ENCODE data around the gene MBNL2.

DNA sequence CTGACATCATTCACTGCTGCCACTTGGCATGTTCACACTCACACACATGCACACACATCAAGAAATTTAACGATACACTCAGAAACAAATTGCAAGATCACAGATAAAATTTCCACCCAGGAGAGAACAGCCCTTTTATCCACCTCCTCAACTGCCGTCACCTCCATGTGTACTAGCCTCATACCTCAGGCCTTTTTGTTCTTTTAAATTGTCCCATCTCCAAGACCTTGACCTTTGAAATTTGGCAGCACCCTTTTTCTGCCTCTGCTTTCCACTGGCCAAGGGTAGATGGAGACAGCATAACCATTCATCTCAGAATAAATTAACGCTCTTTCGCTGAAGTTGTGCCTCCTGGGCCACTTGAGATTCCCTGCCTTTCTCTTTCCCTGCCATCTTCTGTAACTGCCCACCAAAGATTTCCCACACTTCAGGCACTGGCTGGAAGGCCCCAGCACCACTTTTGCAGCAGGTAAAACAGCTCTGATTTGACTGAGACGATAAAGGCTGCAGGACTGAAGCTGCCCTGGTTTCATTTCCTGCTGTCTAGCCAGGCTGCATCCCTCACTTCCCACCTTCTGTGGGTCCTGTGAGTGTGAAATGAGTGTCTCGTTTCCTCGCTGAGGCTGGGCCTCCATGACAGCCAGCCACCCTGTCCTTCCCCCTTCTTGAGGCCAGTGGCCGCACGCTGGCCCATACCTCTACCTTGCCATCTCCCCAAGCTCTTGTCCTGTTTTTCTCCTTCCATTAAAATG, 39.3 kb downstream of the MBNL2 start:
- no peak for TF ChIP-seq CTCF (conservative IDR thresholded peaks at IDR 0.05)
- no peak for TF ChIP-seq ZFX (IDR thresholded peaks at IDR 0.05)
